Esophagus squamous epithelium (tissue), 5 donors: ENCODE data around the gene ITPR2. TPM values are rescaled to one million over a fixed set of nuclear protein-coding genes. Genes with fewer than 3 reads are reported as not detected.

Source experiments
- DNase-seq: peaks from one replicate; lab custom pipeline; 2025; lab: John Stamatoyannopoulos, UW
- H3K27ac ChIP-seq, 4 donors: fragments of 200-600 bp; sonication (generic); one replicate each; pipeline ENCODE4 v1.5.1; 2016 to 2019; ENCODE audit warnings: mild to moderate bottlenecking in 1 of 4
- H3K27me3 ChIP-seq, 4 donors: fragments of 200-600 bp; sonication (generic); 1 replicate in 3 of 4; 2 replicates in 1 of 4; pipeline versions ENCODE4 v1.5.1 to v1.6.0; 2017 to 2021; ENCODE audit warnings: antibody characterized with exemption in 1 of 4
- H3K36me3 ChIP-seq, 3 donors: fragments of 200-600 bp; sonication (generic); one replicate each; pipeline ENCODE4 v1.5.1; 2016 to 2019
- H3K4me1 ChIP-seq, 3 donors: fragments of 200-600 bp; sonication (generic); one replicate each; pipeline ENCODE4 v1.5.1; 2017 to 2019
- H3K4me3 ChIP-seq, 4 donors: fragments of 200-600 bp; sonication (generic); 1 replicate in 3 of 4; 2 replicates in 1 of 4; pipeline ENCODE4 v1.5.1; 2016 to 2019; ENCODE audit warnings: mild to moderate bottlenecking in 2 of 4, moderate library complexity in 1 of 4
- H3K9me3 ChIP-seq, 3 donors: fragments of 200-600 bp; sonication (generic); one replicate each; pipeline ENCODE4 v1.5.1; 2016 to 2019
- POLR2A ChIP-seq, 4 donors: fragments of 450-650 bp; IDR thresholded peaks; one replicate each; pipeline ENCODE4 v1.6.1; 2017; ENCODE audit warnings: antibody characterized with exemption in 4 of 4, mild to moderate bottlenecking in 4 of 4, moderate library complexity in 3 of 4
- WGBS, 2 donors: methylation state at CpG; one replicate each; pipeline ENCODE4 v1.1.5; 2018; 5-methylcytosine and 5-hydroxymethylcytosine counted together
- intact Hi-C: fragments of 100-400 bp; cut with DNase I; formaldehyde crosslinking; loops from one replicate; pipeline ENCODE4 v1.15.0; 2022
- total RNA-seq, 4 donors: library from RNA; depleted of rRNA; stranded (reverse); fragments of >200 nt; gene quantifications; one replicate each; pipeline ENCODE4 v1.1.0, GENCODE V29; 2016
- TF ChIP-seq, protein P1 (sequence below), 6 experiments: fragments of 450-650 bp in 4 of 6; fragments of 200-600 bp in 2 of 6; sonication (generic) in 2 of 6; IDR thresholded peaks; one replicate each; pipeline ENCODE4 v1.5.1; 2016 to 2019; ENCODE audit warnings: antibody characterized with exemption in 6 of 6, mild to moderate bottlenecking in 4 of 6, moderate library complexity in 4 of 6
- donor health status: DM: yes; HTN: yes; CAD: no.

The ITPR2 gene
- total RNA-seq, 4 donors from 2014 or later, result 30.7 to 49.3 (median 37.6) TPM

DNA sequence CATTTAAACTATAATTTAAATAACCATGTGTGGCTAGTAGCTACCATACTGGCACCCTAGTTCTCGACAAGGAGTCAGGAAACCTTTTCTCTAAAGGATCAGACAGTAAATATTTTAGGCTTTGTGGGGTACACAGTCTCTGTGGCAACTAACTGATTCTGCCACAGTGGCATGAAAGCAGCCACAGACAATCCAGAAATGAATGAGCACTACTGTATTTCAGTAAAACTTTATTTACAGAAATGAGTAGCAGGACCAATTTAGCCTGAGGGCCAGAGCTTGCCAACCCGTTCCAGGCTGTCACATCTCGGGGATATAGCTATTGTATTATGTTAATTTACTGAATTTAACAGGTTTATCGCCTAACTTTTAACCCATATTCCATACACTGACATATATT, 278.7 kb downstream of the ITPR2 start:
- Histone ChIP-seq H3K4me1 (no peaks in the 10 kb centered on the region), H3K4me3 (no peak overlapping the region), H3K27ac (no peak overlapping the region), H3K27me3 (no peaks in the 10 kb centered on the region), H3K36me3 (peaks cover 0 to 76% (median 0%) of the 10 kb centered on the region in 3 donors), H3K9me3 (no peaks in the 10 kb centered on the region)
- no peak for TF ChIP-seq POLR2A (IDR thresholded peaks at IDR 0.05)
- TF ChIP-seq, protein P1, sequence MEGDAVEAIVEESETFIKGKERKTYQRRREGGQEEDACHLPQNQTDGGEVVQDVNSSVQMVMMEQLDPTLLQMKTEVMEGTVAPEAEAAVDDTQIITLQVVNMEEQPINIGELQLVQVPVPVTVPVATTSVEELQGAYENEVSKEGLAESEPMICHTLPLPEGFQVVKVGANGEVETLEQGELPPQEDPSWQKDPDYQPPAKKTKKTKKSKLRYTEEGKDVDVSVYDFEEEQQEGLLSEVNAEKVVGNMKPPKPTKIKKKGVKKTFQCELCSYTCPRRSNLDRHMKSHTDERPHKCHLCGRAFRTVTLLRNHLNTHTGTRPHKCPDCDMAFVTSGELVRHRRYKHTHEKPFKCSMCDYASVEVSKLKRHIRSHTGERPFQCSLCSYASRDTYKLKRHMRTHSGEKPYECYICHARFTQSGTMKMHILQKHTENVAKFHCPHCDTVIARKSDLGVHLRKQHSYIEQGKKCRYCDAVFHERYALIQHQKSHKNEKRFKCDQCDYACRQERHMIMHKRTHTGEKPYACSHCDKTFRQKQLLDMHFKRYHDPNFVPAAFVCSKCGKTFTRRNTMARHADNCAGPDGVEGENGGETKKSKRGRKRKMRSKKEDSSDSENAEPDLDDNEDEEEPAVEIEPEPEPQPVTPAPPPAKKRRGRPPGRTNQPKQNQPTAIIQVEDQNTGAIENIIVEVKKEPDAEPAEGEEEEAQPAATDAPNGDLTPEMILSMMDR (IDR thresholded peaks at IDR 0.05), result no peak
- WGBS, 2 donors, result 70 to 72% methylated on average over 4 of the region's 4 CpGs
- DNase-seq, result no peak
- intact Hi-C loops, result no loop called here

DNA sequence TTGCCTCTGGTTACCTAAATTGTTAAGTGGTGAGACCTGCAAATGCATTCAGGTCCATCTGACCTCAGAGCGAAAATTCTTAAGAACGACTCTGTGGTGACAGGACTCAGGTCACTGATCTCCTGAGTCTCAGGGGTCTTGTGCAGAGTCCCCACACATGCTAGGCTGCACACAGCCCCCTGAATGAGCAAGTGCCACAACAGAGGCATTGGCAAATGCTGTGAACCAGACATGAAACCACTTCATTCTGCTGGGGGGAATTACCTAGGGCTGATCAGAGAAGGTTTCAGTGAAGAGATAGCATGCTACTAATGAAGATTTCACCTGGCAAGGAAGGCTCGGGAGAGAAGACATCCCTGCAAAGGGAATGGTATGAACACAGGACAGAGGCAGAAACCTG, 281.6 kb downstream of the ITPR2 start:
- H3K27me3 ChIP-seq, result no peaks in the 10 kb centered on the region
- H3K9me3 ChIP-seq, result no peaks in the 10 kb centered on the region
- 70 to 92% methylated on average over 1 to 3 of the region's 3 CpGs for WGBS, 2 donors
- H3K4me3 ChIP-seq, result no peak overlapping the region
- TF ChIP-seq POLR2A (IDR thresholded peaks at IDR 0.05), result no peak
- TF ChIP-seq, protein P1 (IDR thresholded peaks at IDR 0.05), result no peak
- H3K27ac ChIP-seq, result no peak overlapping the region
- H3K4me1 ChIP-seq, result no peaks in the 10 kb centered on the region
- H3K36me3 ChIP-seq, result peaks cover 0 to 72% (median 0%) of the 10 kb centered on the region in 3 donors
- DNase-seq, result no peak
- intact Hi-C loops, result no loop called here

DNA sequence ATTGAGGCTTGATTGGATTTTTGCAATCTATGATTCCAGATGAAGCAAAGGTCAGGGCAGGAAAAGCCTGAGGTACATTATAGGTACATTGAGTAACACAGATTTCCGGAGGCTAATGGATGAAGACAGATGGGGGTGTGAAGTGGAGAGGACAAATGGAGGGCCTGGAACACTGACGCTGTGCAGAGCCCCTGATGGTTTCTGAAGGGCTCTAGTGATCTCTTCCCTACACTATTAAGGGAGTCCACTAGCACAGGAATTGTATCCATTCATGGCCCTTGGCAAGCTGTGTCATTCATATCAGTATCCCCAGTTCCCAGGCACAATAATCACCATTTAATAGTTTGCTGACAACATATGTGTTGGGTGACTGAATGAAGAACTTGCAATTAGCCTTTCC, 284.8 kb downstream of the ITPR2 start:
- no peak for TF ChIP-seq POLR2A (IDR thresholded peaks at IDR 0.05)
- TF ChIP-seq, protein P1 (IDR thresholded peaks at IDR 0.05), result no peak

DNA sequence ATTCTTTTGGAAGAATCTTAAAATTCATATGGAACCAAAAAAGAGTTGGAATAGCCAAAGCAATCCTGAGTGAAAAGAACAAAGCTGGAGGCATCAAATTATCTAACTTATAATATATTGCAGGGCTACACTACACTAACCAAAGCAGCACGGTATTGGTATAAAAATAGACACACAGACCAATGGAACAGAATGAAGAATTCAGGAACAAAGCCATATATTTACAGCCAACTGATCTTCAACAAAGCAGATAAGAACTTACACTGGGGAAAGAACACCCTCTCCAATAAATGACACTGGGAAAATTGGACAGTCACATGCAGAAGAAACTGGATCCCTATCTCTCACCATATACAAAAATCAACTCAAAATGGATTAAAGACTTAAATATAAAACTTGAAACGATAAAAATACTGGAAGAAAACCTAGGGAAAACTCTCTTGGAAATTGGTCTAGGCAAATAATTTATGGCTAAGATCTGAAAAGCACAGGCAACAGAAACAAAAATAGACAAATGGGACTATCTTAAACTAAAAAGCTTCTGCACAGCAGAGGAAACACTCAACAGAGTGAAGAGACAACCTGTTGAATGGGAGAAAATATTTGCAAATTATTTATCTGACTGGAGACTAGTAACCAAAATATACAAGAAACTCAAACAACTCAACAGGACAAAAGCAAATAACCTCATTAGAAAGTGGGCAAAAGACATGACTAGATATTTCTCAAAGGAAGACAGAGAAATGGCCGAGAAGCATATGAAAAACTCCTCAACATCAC, 286.3 kb downstream of the ITPR2 start:
- TF ChIP-seq, protein P1 (IDR thresholded peaks at IDR 0.05), result no peak
- no peak for TF ChIP-seq POLR2A (IDR thresholded peaks at IDR 0.05)

More for the DNA sequence above, 284.8 kb downstream of the ITPR2 start:
- no peaks in the 10 kb centered on the region for H3K4me1 ChIP-seq
- peaks cover 0 to 56% (median 0%) of the 10 kb centered on the region in 3 donors for H3K36me3 ChIP-seq
- H3K4me3 ChIP-seq, result no peak overlapping the region
- intact Hi-C loops, result no loop called here
- no peaks in the 10 kb centered on the region for H3K9me3 ChIP-seq
- no peak for DNase-seq
- H3K27me3 ChIP-seq, result no peaks in the 10 kb centered on the region
- no peak overlapping the region for H3K27ac ChIP-seq
- WGBS, 2 donors, result 82 to 92% methylated on average over 2 of the region's 2 CpGs

DNA sequence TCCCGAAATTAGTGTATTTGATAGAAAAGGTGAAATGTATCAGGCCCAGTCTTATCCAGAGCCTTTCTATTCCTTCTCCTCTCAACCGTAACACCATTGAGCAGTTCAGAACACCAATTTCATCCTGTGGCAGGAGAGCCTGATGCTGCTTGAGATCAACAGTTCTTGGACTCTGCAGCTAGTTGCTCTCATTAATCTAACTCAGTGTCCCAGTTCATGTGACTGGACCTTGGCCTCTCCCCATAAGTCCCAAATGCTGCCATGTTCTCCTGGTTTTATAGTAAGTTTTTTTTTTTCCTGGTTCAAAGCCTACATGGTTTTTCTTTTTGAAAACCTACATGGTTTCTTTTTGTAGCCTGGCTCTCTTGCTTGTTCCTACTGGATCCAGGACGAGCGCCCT, 293.9 kb downstream of the ITPR2 start:
- intact Hi-C loops, result no loop called here
- peaks cover 0 to 6% (median 0%) of the 10 kb centered on the region in 3 donors for H3K36me3 ChIP-seq
- H3K27me3 ChIP-seq, result no peaks in the 10 kb centered on the region
- TF ChIP-seq POLR2A (IDR thresholded peaks at IDR 0.05), result no peak
- DNase-seq, result no peak
- no peaks in the 10 kb centered on the region for H3K9me3 ChIP-seq
- H3K27ac ChIP-seq, result no peak overlapping the region
- no peak overlapping the region for H3K4me3 ChIP-seq
- H3K4me1 ChIP-seq, result no peaks in the 10 kb centered on the region
- 86 to 98% methylated on average over 4 of the region's 4 CpGs for WGBS, 2 donors

More for the DNA sequence above, 286.3 kb downstream of the ITPR2 start:
- peaks cover 0 to 41% (median 0%) of the 10 kb centered on the region in 3 donors for H3K36me3 ChIP-seq
- intact Hi-C loops, result no loop called here
- no peaks in the 10 kb centered on the region for H3K27me3 ChIP-seq
- H3K4me3 ChIP-seq, result no peak overlapping the region
- no peak for DNase-seq
- H3K4me1 ChIP-seq, result no peaks in the 10 kb centered on the region
- WGBS, 2 donors, result 88 to 93% methylated on average over 3 of the region's 3 CpGs
- no peak overlapping the region for H3K27ac ChIP-seq
- no peaks in the 10 kb centered on the region for H3K9me3 ChIP-seq
